HepG2 (cell line): ENCODE results near the gene CTU1. TPM values are rescaled to one million over a fixed set of nuclear protein-coding genes. Genes with fewer than 3 reads are reported as not detected.

Experiments used
- ATAC-seq: fragments of 200-7000 bp; cut with Tn5 transposase; 3 replicates; pipeline ENCODE4 v1.9.1; 2020; ENCODE audit warnings: mild to moderate bottlenecking, moderate library complexity
- BruUV-seq: library from RNA; stranded (reverse); fragments of 400-500 nt; replicated peaks from 2 replicates; lab custom pipeline; 2021; lab: Mats Ljungman, UMichigan
- CTCF ChIA-PET: fragments of 300-600 bp; formaldehyde crosslinking; extraction: SDS; loops from one replicate; lab custom pipeline; 2021; ENCODE audit warnings: low total read pairs, inconsistent platforms, low intra/inter-chr PET ratio; lab: Yijun Ruan, JAX
- POLR2A ChIA-PET: fragments of 350-600 bp; sonication (Branson Sonifier 250); formaldehyde crosslinking; loops from one replicate; lab custom pipeline; 2020; ENCODE audit warnings: antibody characterized with exemption, inconsistent platforms; lab: Yijun Ruan, JAX
- DNase-seq: peaks from one replicate; pipeline ENCODE4 v3.0.0-alpha.2; 2015; ENCODE audit warnings: low spot score
- FAIRE-seq: peaks from 3 replicates; lab custom pipeline; 2011; peaks lifted over from hg19 to GRCh38; lab: Jason Lieb, UNC
- H2AFZ ChIP-seq: one replicate; pipeline ENCODE4 v1.6.1; 2011; ENCODE audit warnings: low read length, inconsistent platforms
- H3K27ac ChIP-seq: fragments of 300-600 bp; 3 replicates; pipeline ENCODE4 v1.8.0; 2011; ENCODE audit warnings: mixed run types, mild to moderate bottlenecking, mixed read lengths, low read length, inconsistent platforms; ENCODE audit not compliant: insufficient read depth; ENCODE audit errors: extremely low read length
- H3K27me3 ChIP-seq, 2 experiments: fragments of 200-600 bp in 1 of 2; 2 replicates in 1 of 2; 3 replicates in 1 of 2; pipeline versions ENCODE4 v1.6.0 to v1.8.0; 2011; ENCODE audit warnings: low read length in 2 of 2, mild to moderate bottlenecking in 2 of 2, moderate library complexity in 2 of 2, inconsistent platforms in 1 of 2; ENCODE audit not compliant: insufficient read depth in 2 of 2, control insufficient read depth in 1 of 2
- H3K36me3 ChIP-seq, 2 experiments: fragments of 200-600 bp in 1 of 2; replicated peaks in 1 of 2; 2 replicates in 1 of 2; 3 replicates in 1 of 2; pipeline versions ENCODE4 v1.5.1 to v1.8.0; 2011; ENCODE audit warnings: low read length in 2 of 2, inconsistent platforms in 1 of 2; ENCODE audit not compliant: insufficient read depth in 2 of 2, control insufficient read depth in 1 of 2
- H3K4me1 ChIP-seq: 2 replicates; pipeline ENCODE4 v1.5.1; 2012; ENCODE audit warnings: low read length, inconsistent platforms; ENCODE audit not compliant: insufficient read depth
- H3K4me2 ChIP-seq: 2 replicates; pipeline ENCODE4 v1.6.0; 2011; ENCODE audit warnings: low read depth, low read length, inconsistent platforms
- H3K4me3 ChIP-seq, 3 experiments: fragments of 200-600 bp in 1 of 3; sonication (generic), shearing (Covaris generic) in 1 of 3; replicated peaks in 1 of 3; 2 replicates each; pipeline ENCODE4 v1.5.1; 2011 to 2016; ENCODE audit warnings: low read length in 3 of 3, inconsistent platforms in 2 of 3, low read depth in 2 of 3, mild to moderate bottlenecking in 2 of 3, control low read depth in 1 of 3, mixed read lengths in 1 of 3; ENCODE audit not compliant: insufficient read depth in 1 of 3
- H3K79me2 ChIP-seq: one replicate; pipeline ENCODE4 v1.6.1; 2011; ENCODE audit warnings: low read length, inconsistent platforms; ENCODE audit not compliant: insufficient read depth
- H3K9ac ChIP-seq: 2 replicates; pipeline ENCODE4 v1.6.0; 2011; ENCODE audit warnings: mild to moderate bottlenecking, low read depth, low read length, inconsistent platforms; ENCODE audit not compliant: insufficient read depth
- H3K9me3 ChIP-seq: 2 replicates; pipeline ENCODE4 v1.5.1; 2012; ENCODE audit warnings: mild to moderate bottlenecking, low read length
- H4K20me1 ChIP-seq: 2 replicates; pipeline ENCODE4 v1.6.0; 2011; ENCODE audit warnings: inconsistent platforms, mild to moderate bottlenecking, low read length, moderate library complexity; ENCODE audit not compliant: insufficient read depth
- HMG20B ChIP-seq: conservative IDR thresholded peaks from 2 replicates; pipeline ENCODE4 v1.6.1; 2016; ENCODE audit warnings: missing genetic modification reagents, missing compliant biosample characterization
- LCORL ChIP-seq, 2 experiments: fragments of 450-650 bp in 1 of 2; sonication (generic) in 1 of 2; formaldehyde crosslinking in 1 of 2; IDR thresholded peaks; 2 replicates each; pipeline versions ENCODE4 v1.5.0 to v1.6.1; 2017 to 2020; ENCODE audit warnings: antibody characterized with exemption in 1 of 2, missing genetic modification reagents in 1 of 2
- NONO ChIP-seq, 2 experiments: fragments of 450-650 bp in 1 of 2; sonication (generic) in 1 of 2; formaldehyde crosslinking in 1 of 2; IDR thresholded peaks in 1 of 2; conservative IDR thresholded peaks in 1 of 2; 2 replicates each; pipeline versions ENCODE4 v1.6.1 to v1.8.0; 2017 to 2022; ENCODE audit warnings: mild to moderate bottlenecking in 1 of 2, missing genetic modification reagents in 1 of 2, moderate library complexity in 1 of 2
- PLRG1 ChIP-seq: fragments of 450-650 bp; conservative IDR thresholded peaks from 2 replicates; pipeline ENCODE4 v1.6.1; 2016
- RARA ChIP-seq: IDR thresholded peaks from 2 replicates; pipeline ENCODE4 v1.6.1; 2016; ENCODE audit warnings: missing genetic modification reagents, missing compliant biosample characterization
- ZFP62 ChIP-seq: sonication (generic); formaldehyde crosslinking; IDR thresholded peaks from 2 replicates; pipeline ENCODE4 v1.4.0; 2020; ENCODE audit warnings: missing genetic modification reagents
- ZNF256 ChIP-seq: sonication (generic); formaldehyde crosslinking; conservative IDR thresholded peaks from 2 replicates; pipeline ENCODE4 v1.4.0; 2020; ENCODE audit warnings: missing genetic modification reagents
- ZNF468 ChIP-seq: sonication (generic); formaldehyde crosslinking; IDR thresholded peaks from 2 replicates; pipeline ENCODE4 v1.8.0; 2022; ENCODE audit warnings: mild to moderate bottlenecking, moderate library complexity, missing genetic modification reagents
- ZNF772 ChIP-seq: sonication (generic); formaldehyde crosslinking; IDR thresholded peaks from 2 replicates; pipeline ENCODE4 v1.5.0; 2020; ENCODE audit warnings: mild to moderate bottlenecking, missing genetic modification reagents
- ZNF788 ChIP-seq: sonication (generic); formaldehyde crosslinking; IDR thresholded peaks from 2 replicates; pipeline ENCODE4 v1.5.0; 2020; ENCODE audit warnings: mild to moderate bottlenecking, missing genetic modification reagents, borderline replicate concordance
- WGBS: methylation state at CpG from one replicate; pipeline ENCODE4 v1.1.6; 2017; ENCODE audit warnings: low lambda C conversion rate; 5-methylcytosine and 5-hydroxymethylcytosine counted together
- in situ Hi-C: cut with HindIII; loops from 2 replicates; pipeline ENCODE4 v1.10.0; 2017; ENCODE audit warnings: low pct_unique_long_range_greater_than_20kb; ENCODE audit not compliant: extremely low pct_ligation_motif_present
- intact Hi-C: fragments of 100-400 bp; cut with micrococcal nuclease; formaldehyde crosslinking; loops from one replicate; pipeline ENCODE4 v1.10.0; 2022; ENCODE audit not compliant: unreplicated experiment
- polyA plus RNA-seq, 8 experiments: library from polyadenylated mRNA; depleted of rRNA in 3 of 8; stranded (reverse) in 7 of 8; unstranded in 1 of 8; fragments of >200 nt; fragmentation: Illumina TruSeq in 4 of 8; extraction: Trizol in 4 of 8; gene quantifications; 2 replicates each; pipeline versions ENCODE4 v1.2.1 to v1.2.3, GENCODE V29; 2011 to 2016; ENCODE audit warnings: low read depth in 4 of 8, missing spikeins in 1 of 8, mixed read lengths in 1 of 8; ENCODE audit not compliant: insufficient read depth in 1 of 8
- total RNA-seq, 5 experiments: library from RNA; depleted of rRNA; stranded (reverse); fragments of >200 nt; fragmentation: Illumina TruSeq; extraction: Trizol; gene quantifications; 2 replicates each; pipeline ENCODE4 v1.2.3, GENCODE V29; 2016; ENCODE audit warnings: low read depth in 1 of 5
- TF ChIP-seq, protein P1 (sequence below): sonication (generic); formaldehyde crosslinking; IDR thresholded peaks from 2 replicates; pipeline ENCODE4 v1.4.0; 2020; ENCODE audit warnings: missing genetic modification reagents, borderline replicate concordance
- TF ChIP-seq, protein P2 (sequence below): sonication (generic); formaldehyde crosslinking; IDR thresholded peaks from 2 replicates; pipeline ENCODE4 v1.5.1; 2020; ENCODE audit warnings: missing genetic modification reagents, mild to moderate bottlenecking, borderline replicate concordance

Gene CTU1
- total and polyA plus RNA-seq, 2 of the 13 experiments (the other 11 are each of a cell fraction or from before 2014, with no cell fraction given), result 1.9 to 2.9 TPM

DNA sequence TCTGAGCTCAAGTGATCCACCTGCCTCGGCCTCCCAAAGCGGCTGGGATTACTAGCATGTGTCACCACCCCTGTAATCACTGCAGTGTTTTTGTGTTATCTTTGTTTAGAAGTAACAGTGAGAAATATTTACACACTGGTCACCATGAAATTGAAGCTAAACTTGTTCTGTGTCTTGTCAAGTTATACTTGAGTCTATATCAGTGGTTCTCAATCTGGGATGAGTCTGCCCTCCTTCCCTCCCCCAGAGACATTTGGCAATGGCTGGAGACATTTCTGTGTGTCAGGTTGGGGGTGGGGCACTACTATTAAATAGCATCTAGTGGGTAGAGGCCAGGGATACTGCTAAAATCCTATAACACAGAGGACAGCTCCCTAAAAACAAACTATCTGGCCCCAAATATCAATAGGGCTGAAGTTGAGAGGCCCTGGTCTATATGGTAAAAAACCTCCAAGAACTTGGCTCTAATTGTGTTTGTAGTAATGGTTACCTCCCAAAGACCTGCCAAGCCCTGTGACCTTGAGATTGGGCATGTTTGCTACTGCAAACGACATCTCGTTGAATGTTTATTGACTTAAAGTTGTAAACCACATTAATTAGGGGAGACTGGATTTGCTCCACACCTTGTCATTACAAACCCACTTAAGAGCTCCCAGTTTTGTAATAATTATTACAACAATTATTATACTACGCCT lies 6.9 kb downstream of the CTU1 start:
- POLR2A ChIA-PET, result no interaction called here

DNA sequence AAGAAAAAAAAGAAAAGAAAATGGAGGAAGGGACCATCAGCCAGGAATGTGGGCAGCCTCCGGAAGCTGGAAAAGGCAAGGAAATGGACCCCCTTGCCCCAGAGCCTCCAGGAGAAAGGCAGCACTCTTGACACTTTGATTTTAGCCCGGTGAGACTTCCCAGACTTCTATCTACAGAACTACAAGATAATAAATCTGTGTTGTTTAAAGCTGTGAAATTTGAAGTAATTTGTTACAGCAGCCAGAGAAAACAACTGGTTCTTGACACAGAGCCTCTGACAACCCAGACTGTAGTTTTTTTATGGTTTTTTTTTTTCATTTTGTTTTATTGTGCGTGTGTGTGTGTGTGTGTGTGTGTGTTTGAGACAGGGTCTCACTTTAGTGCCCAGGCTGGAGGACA lies 7.6 kb downstream of the CTU1 start:
- ChIA-PET CTCF (no interaction called here), POLR2A (no interaction called here)
- no peak overlapping the region for H3K4me3 ChIP-seq
- FAIRE-seq (no peak), ATAC-seq (no peak), DNase-seq (no peak)
- intact Hi-C loops (loop anchor here (10.0 kb wide), 1 partner anchor 166 kb away; no protein-coding TSS in a partner anchor), in situ Hi-C loops (no loop called here)
- H3K4me2 ChIP-seq, result no peak overlapping the region
- BruUV-seq, result no TSS peak
- H3K27ac ChIP-seq, result no peak overlapping the region
- no peaks in the 10 kb centered on the region for H3K4me1 ChIP-seq
- no peaks in the 10 kb centered on the region for H3K79me2 ChIP-seq
- H3K9ac ChIP-seq, result no peak overlapping the region
- H2AFZ ChIP-seq, result no peak overlapping the region
- no peaks in the 10 kb centered on the region for H3K9me3 ChIP-seq
- 98% methylated on average over 3 of the region's 3 CpGs for WGBS
- peaks cover 5 to 18% of the 10 kb centered on the region in 2 experiments; a peak in 3 of 5 replicates for H3K36me3 ChIP-seq
- no peaks in the 10 kb centered on the region; a peak in 1 of 5 replicates for H3K27me3 ChIP-seq
- 0 out of 2 replicates have a peak, but pooled peaks cover 3% of the 10 kb centered on the region for H4K20me1 ChIP-seq
- TF ChIP-seq, protein P1, sequence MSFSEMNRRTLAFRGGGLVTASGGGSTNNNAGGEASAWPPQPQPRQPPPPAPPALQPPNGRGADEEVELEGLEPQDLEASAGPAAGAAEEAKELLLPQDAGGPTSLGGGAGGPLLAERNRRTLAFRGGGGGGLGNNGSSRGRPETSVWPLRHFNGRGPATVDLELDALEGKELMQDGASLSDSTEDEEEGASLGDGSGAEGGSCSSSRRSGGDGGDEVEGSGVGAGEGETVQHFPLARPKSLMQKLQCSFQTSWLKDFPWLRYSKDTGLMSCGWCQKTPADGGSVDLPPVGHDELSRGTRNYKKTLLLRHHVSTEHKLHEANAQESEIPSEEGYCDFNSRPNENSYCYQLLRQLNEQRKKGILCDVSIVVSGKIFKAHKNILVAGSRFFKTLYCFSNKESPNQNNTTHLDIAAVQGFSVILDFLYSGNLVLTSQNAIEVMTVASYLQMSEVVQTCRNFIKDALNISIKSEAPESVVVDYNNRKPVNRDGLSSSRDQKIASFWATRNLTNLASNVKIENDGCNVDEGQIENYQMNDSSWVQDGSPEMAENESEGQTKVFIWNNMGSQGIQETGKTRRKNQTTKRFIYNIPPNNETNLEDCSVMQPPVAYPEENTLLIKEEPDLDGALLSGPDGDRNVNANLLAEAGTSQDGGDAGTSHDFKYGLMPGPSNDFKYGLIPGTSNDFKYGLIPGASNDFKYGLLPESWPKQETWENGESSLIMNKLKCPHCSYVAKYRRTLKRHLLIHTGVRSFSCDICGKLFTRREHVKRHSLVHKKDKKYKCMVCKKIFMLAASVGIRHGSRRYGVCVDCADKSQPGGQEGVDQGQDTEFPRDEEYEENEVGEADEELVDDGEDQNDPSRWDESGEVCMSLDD, result no peak
- TF ChIP-seq ZNF788 (CRISPR knock-in tag), result no peak

More for the DNA sequence above, 6.9 kb downstream of the CTU1 start:
- H4K20me1 ChIP-seq, result 0 out of 2 replicates have a peak, but pooled peaks cover 3% of the 10 kb centered on the region
- no peak overlapping the region for H3K4me3 ChIP-seq
- TF ChIP-seq ZFP62 (no peak), PLRG1 (no peak), ZNF468 (no peak), NONO (IDR thresholded peaks at IDR 0.05) (no peak), NONO (CRISPR knock-in tag; conservative IDR thresholded peaks at IDR 0.05) (no peak), ZNF256 (CRISPR knock-in tag) (no peak), RARA (CRISPR knock-in tag) (no peak), ZNF772 (CRISPR knock-in tag) (no peak), HMG20B (CRISPR knock-in tag) (no peak), LCORL (IDR thresholded peaks at IDR 0.05) (no peak), LCORL (CRISPR knock-in tag; IDR thresholded peaks at IDR 0.05) (no peak)
- TF ChIP-seq, protein P2, sequence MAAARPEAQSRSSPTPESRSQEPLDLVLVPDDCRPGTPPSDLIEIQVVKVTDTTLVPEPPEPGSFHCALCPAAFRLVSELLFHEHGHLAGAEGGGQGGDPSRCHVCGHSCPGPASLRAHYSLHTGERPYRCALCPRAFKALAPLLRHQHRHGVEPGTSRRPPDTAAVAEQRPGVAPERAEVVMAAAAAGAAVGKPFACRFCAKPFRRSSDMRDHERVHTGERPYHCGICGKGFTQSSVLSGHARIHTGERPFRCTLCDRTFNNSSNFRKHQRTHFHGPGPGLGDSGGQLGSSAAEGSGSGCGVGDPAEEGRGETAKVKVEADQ (CRISPR knock-in tag), result no peak
- H3K4me2 ChIP-seq, result no peak overlapping the region
- CTCF ChIA-PET, result no interaction called here
- no peaks in the 10 kb centered on the region for H3K79me2 ChIP-seq
- no peaks in the 10 kb centered on the region; a peak in 1 of 5 replicates for H3K27me3 ChIP-seq
- H2AFZ ChIP-seq, result no peak overlapping the region
- peaks cover 5 to 18% of the 10 kb centered on the region in 2 experiments; a peak in 3 of 5 replicates for H3K36me3 ChIP-seq
- DNase-seq (no peak), ATAC-seq (no peak), FAIRE-seq (no peak)
- no TSS peak for BruUV-seq
- H3K9ac ChIP-seq, result no peak overlapping the region
- H3K9me3 ChIP-seq, result no peaks in the 10 kb centered on the region
- 90% methylated on average over 5 of the region's 5 CpGs for WGBS
- H3K4me1 ChIP-seq, result no peaks in the 10 kb centered on the region
- intact Hi-C loops (loop anchor here (10.0 kb wide), 1 partner anchor 167 kb away; no protein-coding TSS in a partner anchor), in situ Hi-C loops (no loop called here)
- no peak overlapping the region for H3K27ac ChIP-seq
